22Rv1 (cell line): ENCODE measurements around the gene LENG9.

ENCODE experiments used
- H3K27ac ChIP-seq: fragments of 450-650 bp; 2 replicates; pipeline ENCODE4 v1.5.1; 2017
- ZFX ChIP-seq: fragments of 450-650 bp; IDR thresholded peaks from 2 replicates; pipeline ENCODE4 v1.6.1; 2017; ENCODE audit warnings: antibody characterized with exemption, borderline replicate concordance
- TF ChIP-seq, protein P1 (sequence below): fragments of 450-650 bp; IDR thresholded peaks from 2 replicates; pipeline ENCODE4 v1.5.1; 2017; ENCODE audit warnings: mild to moderate bottlenecking

Gene LENG9

GRCh38 chr19:54464044-54464629, 559 bp upstream of the LENG9 start:
- H3K27ac ChIP-seq = peak overlapping the region; percentile 99
- TF ChIP-seq, protein P1, sequence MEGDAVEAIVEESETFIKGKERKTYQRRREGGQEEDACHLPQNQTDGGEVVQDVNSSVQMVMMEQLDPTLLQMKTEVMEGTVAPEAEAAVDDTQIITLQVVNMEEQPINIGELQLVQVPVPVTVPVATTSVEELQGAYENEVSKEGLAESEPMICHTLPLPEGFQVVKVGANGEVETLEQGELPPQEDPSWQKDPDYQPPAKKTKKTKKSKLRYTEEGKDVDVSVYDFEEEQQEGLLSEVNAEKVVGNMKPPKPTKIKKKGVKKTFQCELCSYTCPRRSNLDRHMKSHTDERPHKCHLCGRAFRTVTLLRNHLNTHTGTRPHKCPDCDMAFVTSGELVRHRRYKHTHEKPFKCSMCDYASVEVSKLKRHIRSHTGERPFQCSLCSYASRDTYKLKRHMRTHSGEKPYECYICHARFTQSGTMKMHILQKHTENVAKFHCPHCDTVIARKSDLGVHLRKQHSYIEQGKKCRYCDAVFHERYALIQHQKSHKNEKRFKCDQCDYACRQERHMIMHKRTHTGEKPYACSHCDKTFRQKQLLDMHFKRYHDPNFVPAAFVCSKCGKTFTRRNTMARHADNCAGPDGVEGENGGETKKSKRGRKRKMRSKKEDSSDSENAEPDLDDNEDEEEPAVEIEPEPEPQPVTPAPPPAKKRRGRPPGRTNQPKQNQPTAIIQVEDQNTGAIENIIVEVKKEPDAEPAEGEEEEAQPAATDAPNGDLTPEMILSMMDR = no peak
- no peak for TF ChIP-seq ZFX

- peak overlapping the region; percentile 99 for H3K27ac ChIP-seq
- TF ChIP-seq, protein P1 = peak; percentile 59
- no peak for TF ChIP-seq ZFX
Observed at GRCh38 chr19:54462655-54463530, 685 bp downstream of the LENG9 start.

DNA sequence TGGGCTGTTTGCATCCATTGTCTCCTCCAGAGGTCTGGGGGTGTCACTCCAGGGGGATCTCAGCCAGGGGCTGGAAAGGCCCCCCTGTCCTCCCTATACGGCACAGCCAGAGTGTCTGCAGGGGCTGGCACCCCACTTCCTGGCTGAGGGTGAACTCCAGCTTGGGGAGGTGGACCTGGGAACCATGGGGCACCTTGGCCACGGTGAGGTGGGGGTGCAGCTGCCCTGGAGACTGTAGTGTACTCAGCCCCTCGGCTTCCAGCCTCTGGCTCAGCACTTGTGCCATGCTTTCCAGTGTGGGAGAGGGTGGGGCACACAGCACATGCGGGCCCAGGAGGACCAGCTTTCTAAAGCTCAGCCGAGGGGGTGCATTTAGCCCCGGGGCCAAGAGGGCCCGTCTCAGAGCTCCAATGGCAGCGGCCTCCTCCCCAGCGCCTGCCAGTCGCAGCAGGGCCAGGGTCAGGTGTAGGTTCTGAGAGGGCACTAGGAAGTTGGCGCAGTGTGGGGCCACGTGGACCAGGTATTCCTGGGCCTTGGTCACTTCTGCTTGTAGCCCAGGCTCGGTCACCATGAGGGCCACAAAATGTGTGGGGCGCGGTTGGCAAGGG, 1.4 kb downstream of the LENG9 start:
- H3K27ac ChIP-seq = peak overlapping the region; percentile 99
- TF ChIP-seq, protein P1 = no peak

DNA sequence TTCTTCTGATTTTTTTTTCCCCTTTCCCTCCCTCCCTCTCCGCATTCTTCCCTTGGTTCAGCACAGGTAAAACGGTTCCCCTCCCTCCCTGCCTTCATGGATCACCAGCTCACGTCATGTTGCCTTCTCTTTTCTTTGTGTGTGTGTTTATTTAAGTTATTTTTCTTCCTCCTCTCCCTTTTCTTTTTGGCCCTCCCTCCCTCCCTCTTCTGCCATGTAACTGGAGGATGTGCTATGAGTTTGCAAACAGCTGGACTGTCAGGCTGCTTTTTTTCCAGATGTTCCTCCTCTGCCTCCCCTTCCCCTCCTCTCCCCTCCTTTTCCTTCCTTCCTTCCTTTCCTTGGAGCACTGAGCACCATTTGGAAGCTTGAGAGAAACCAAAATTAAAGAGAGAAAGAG, 2.0 kb downstream of the LENG9 start:
- no peak for TF ChIP-seq ZFX
- TF ChIP-seq, protein P1 = no peak
- H3K27ac ChIP-seq = peak overlapping the region; percentile 99

DNA sequence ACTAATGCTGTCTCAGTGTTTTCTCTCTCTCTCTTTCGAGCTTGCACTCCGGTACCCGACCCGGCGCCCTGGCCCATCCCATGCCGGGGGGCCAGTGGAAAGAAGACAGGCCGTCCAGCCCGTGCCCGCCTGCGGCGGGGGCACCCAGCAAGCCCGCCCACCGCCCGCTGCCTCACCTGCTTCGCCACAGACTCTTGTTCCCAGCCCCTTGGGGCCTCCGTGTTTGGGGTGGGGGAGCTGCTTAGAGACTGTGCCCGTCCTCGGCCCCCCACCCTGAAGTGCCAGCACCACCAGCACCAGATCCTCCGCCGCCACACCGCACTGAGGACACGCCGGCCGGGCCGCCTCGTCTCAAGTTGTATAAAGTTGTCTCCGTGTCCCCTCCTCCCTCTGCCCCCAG, 2.4 kb downstream of the LENG9 start:
- H3K27ac ChIP-seq = peak overlapping the region; percentile 99
- no peak for TF ChIP-seq ZFX
- TF ChIP-seq, protein P1 = no peak

- H3K27ac ChIP-seq = peak overlapping the region; percentile 99; the same call in 1 of the 2 replicates
- TF ChIP-seq, protein P1 = no peak
- TF ChIP-seq ZFX = no peak
Observed at GRCh38 chr19:54460230-54461005, 3.2 kb downstream of the LENG9 start.
